ENCODE data around the gene ANKZF1. TPM values are rescaled to one million over a fixed set of nuclear protein-coding genes. Genes with fewer than 3 reads are reported as not detected.
A peak's percentile ranks its signal among the peaks of the same experiment; 100 is the strongest.

ANKZF1 gene
- total and polyA plus RNA-seq, 8 donors, result 17.7 to 85.0 (median 31.3) TPM

DNA sequence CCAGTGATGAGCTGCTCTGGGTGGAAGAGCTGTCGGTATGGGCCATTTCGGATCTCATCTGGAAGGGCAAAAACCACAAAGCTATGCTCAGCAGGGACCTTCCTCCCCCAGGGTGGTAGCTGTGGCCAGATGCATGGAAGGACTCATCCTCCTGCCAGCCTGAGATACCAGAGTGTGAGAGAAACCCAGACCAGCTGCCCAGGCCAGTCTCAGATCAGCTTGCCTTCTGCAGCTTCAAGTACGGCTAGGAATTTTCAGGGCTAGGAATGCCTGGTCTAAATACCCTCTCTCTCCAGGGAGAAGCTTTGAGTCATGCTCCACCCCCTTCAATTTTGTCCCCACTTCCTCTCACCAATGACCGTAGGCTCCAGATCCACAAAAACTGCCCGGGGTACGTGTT, 22.1 kb downstream of the ANKZF1 start:
- 89% methylated on average over 6 of the region's 6 CpGs for WGBS, 2 donors
- no peak for FAIRE-seq
- TF ChIP-seq CTCF (IDR thresholded peaks at IDR 0.05), result no peak
- Histone ChIP-seq H3K4me3 (peak overlapping the region in 1 of 4 donors; percentile 58), H3K9me3 (no peaks in the 10 kb centered on the region), H3K36me3 (peaks cover 0 to 5% (median 0%) of the 10 kb centered on the region in 3 donors), H3K4me1 (peaks cover 26 to 59% (median 32%) of the 10 kb centered on the region in 3 donors), H3K27me3 (no peaks in the 10 kb centered on the region), H3K27ac (peak overlapping the region in 3 of 4 donors; percentile 26 to 89 (median 80))
- no peak for DNase-seq
- intact Hi-C loops (cut with DNase I), result no loop called here
- ATAC-seq, result no peak

GRCh38 chr2:219252084-219252483, 22.5 kb downstream of the ANKZF1 start:
- ATAC-seq (no peak), DNase-seq (peak in 1 of 6 donors; percentile 50), FAIRE-seq (no peak)
- 50 to 52% methylated on average over 5 of the region's 5 CpGs for WGBS, 2 donors
- TF ChIP-seq CTCF (IDR thresholded peaks at IDR 0.05), result no peak
- peaks cover 0 to 5% (median 0%) of the 10 kb centered on the region in 3 donors for H3K36me3 ChIP-seq
- intact Hi-C loops (cut with DNase I), result no loop called here
- peak overlapping the region in 3 of 4 donors; percentile 26 to 89 (median 80) for H3K27ac ChIP-seq
- H3K4me1 ChIP-seq, result peaks cover 26 to 56% (median 32%) of the 10 kb centered on the region in 3 donors
- peak overlapping the region in 2 of 4 donors; percentile 58 to 82 for H3K4me3 ChIP-seq
- no peaks in the 10 kb centered on the region for H3K27me3 ChIP-seq
- H3K9me3 ChIP-seq, result no peaks in the 10 kb centered on the region

GRCh38 chr2:219252570-219252899, 22.9 kb downstream of the ANKZF1 start:
- intact Hi-C loops (cut with DNase I), result no loop called here
- Histone ChIP-seq H3K27ac (peak overlapping the region; percentile 13 to 89 (median 68)), H3K27me3 (no peaks in the 10 kb centered on the region), H3K9me3 (no peaks in the 10 kb centered on the region), H3K4me3 (peak overlapping the region; percentile 58 to 82 (median 64)), H3K36me3 (peaks cover 0 to 5% (median 0%) of the 10 kb centered on the region in 3 donors), H3K4me1 (peaks cover 26 to 52% (median 32%) of the 10 kb centered on the region in 3 donors)
- WGBS, 2 donors, result 14 to 16% methylated on average over 9 of the region's 9 CpGs
- ATAC-seq (no peak), DNase-seq (no peak), FAIRE-seq (no peak)
- TF ChIP-seq CTCF (IDR thresholded peaks at IDR 0.05), result no peak

DNA sequence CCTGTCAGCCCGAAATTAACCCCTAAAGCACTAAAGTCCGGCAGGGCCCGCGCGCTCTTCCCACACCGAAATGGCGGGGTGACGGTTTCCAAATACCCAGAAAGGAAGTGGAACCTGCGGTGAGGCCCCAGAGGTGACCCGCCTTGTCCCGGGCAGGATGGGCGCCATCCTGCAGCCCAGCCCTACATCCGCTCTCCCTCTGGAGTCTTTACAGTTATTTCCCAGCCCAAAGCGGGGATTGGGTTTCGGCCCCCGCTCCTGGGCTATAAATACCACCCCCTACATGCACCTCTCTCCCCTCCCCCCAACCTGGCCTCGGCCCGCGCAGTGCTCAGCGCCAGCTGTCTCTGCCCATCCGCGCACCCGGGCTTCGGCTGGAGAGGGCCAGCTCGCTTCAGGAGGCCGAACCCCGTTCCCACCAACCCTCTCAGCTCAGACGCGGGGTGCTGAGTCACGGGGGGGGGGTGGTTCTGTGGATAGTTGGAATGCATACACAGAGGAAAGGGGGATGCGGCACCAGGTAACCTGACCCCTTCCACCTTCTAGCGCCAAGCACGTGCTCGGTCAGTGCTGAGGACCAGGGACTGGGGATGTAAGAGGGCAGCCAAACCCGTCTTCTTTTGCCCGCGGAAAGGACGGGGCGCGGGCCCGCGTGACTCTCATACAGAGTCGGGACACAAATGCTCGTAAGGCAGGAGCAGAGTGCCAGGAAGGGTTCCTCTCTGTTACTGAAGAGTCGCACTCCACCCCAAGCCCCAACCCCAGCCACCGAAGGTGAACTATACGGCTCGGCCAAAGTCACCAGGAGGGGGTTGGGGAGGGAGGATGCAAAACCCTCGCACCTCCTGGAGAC, 23.5 kb downstream of the ANKZF1 start, which contains the start of gene TUBA4B:
TUBA4B (plus strand) TSS at position 344 of the 853 bp plus-strand sequence; CDS start at position 509, 165 bp downstream.
- DNase-seq (peak in 4 of 6 donors; percentile 52 to 76 (median 65)), FAIRE-seq (no peak), ATAC-seq (peak; percentile 13 to 24 (median 18))
- H3K27ac ChIP-seq, result peak within 1 kb of the TSS; percentile 73 to 89 (median 78)
- no peaks in the 10 kb centered on the region for H3K9me3 ChIP-seq
- WGBS, 2 donors, result 3% methylated on average over 49 of the region's 49 CpGs
- TF ChIP-seq CTCF (IDR thresholded peaks at IDR 0.05), result no peak
- peaks cover 0 to 5% (median 0%) of the 10 kb centered on the region in 3 donors for H3K36me3 ChIP-seq
- peak within 1 kb of the TSS; percentile 58 to 82 (median 64) for H3K4me3 ChIP-seq
- intact Hi-C loops (cut with DNase I), result no loop called here
- no peaks in the 10 kb centered on the region for H3K27me3 ChIP-seq
- H3K4me1 ChIP-seq, result peaks cover 26 to 51% (median 32%) of the 10 kb centered on the region in 3 donors
